EH (cell line): ENCODE results near the gene SOX4.

Source experiments
- DNase-seq: peaks from one replicate; pipeline ENCODE4 v3.0.0-alpha.2; 2015; ENCODE audit warnings: low read depth

The SOX4 gene

GRCh38 chr6:21593927-21594415, 420 bp downstream of the SOX4 start:
- peak; percentile 72 for DNase-seq

GRCh38 chr6:21594416-21595281, 1.1 kb downstream of the SOX4 start:
- peak; percentile 75 for DNase-seq

DNA sequence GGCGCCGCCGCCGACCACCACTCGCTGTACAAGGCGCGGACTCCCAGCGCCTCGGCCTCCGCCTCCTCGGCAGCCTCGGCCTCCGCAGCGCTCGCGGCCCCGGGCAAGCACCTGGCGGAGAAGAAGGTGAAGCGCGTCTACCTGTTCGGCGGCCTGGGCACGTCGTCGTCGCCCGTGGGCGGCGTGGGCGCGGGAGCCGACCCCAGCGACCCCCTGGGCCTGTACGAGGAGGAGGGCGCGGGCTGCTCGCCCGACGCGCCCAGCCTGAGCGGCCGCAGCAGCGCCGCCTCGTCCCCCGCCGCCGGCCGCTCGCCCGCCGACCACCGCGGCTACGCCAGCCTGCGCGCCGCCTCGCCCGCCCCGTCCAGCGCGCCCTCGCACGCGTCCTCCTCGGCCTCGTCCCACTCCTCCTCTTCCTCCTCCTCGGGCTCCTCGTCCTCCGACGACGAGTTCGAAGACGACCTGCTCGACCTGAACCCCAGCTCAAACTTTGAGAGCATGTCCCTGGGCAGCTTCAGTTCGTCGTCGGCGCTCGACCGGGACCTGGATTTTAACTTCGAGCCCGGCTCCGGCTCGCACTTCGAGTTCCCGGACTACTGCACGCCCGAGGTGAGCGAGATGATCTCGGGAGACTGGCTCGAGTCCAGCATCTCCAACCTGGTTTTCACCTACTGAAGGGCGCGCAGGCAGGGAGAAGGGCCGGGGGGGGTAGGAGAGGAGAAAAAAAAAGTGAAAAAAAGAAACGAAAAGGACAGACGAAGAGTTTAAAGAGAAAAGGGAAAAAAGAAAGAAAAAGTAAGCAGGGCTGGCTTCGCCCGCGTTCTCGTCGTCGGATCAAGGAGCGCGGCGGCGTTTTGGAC, 2.0 kb downstream of the SOX4 start:
- peak; percentile 29 for DNase-seq

GRCh38 chr6:21596145-21596948, 2.8 kb downstream of the SOX4 start:
- peak; percentile 57 for DNase-seq

- peak; percentile 64 for DNase-seq
Measured at GRCh38 chr6:21596949-21597682, 3.6 kb downstream of the SOX4 start.

DNA sequence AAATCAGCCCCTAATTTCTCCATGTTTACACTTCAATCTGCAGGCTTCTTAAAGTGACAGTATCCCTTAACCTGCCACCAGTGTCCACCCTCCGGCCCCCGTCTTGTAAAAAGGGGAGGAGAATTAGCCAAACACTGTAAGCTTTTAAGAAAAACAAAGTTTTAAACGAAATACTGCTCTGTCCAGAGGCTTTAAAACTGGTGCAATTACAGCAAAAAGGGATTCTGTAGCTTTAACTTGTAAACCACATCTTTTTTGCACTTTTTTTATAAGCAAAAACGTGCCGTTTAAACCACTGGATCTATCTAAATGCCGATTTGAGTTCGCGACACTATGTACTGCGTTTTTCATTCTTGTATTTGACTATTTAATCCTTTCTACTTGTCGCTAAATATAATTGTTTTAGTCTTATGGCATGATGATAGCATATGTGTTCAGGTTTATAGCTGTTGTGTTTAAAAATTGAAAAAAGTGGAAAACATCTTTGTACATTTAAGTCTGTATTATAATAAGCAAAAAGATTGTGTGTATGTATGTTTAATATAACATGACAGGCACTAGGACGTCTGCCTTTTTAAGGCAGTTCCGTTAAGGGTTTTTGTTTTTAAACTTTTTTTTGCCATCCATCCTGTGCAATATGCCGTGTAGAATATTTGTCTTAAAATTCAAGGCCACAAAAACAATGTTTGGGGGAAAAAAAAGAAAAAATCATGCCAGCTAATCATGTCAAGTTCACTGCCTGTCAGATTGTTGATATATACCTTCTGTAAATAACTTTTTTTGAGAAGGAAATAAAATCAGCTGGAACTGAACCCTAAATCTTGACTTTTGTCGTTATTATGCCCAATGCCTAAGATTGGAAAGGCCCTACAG, 4.5 kb downstream of the SOX4 start:
- peak; percentile 38 for DNase-seq

- DNase-seq: peak; percentile 26
Measured at GRCh38 chr6:21598674-21599023, 5.1 kb downstream of the SOX4 start.

- DNase-seq: no peak
Measured at GRCh38 chr6:21599051-21599696, 5.6 kb downstream of the SOX4 start.

- DNase-seq: no peak
Measured at GRCh38 chr6:21601339-21601923, 7.9 kb downstream of the SOX4 start.

DNA sequence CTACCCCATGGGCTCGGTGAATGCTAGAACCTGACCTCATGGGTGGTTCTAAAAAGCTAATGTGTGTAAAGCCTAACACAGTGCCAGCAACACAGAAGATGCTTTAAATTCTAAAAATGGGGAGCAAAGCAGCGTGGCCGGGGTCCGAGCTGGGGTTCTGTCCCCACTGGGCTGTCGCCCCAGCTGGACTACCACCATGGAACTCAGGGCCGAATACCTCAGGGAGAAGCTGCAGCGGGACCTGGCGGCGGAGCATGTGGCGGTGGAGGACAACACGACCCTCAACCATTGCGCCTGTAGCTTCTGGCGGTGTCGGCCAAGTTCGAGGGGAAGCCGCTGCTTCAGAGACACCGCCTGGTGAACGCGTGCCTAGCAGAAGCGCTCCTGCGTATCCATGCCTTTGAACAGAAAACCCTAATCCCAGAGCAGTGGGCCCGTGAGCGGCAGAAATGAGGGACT, 8.4 kb downstream of the SOX4 start:
- no peak for DNase-seq

DNA sequence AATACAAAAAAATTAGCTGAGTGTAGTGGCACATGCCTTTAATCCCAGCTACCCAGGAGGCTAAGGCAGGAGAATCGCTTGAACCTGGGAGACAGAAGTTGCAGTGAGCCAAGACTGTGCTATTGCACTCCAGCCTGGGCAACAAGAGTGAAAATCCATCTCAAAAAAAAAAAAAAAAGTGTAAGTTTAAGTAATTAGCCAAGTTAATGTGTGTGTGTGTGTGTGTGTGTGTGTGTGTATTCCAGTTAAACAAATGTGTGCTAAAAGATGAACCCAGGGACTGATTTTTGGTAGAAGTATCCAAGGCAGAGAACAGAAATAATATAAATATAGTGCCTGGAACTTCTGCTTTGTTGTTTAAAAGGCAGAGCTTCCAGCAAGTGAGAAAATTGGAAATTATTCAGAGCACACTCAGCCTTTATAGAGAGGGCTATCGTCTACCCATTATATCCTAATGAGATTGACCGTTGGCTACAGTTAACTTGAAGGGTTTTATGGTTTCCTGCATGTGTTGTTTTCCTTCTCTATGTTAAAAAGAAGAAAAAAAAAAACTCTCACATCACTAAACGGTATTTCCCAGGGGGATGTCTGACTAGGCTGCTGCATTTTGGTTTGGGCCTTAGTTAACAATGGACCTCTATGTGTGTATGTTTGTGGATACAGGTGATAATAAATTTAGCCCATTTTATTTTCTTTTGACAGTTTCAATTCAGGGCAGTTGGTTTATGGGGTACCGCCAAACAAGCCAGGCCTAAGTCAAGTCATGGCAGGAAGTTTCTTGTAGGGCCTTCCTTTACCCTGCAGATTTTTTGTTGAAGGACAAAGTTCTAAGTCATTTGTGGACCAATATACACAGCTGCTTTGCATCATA, 9.8 kb downstream of the SOX4 start:
- DNase-seq: no peak

GRCh38 chr6:21604081-21604480, 10.5 kb downstream of the SOX4 start:
- no peak for DNase-seq

DNA sequence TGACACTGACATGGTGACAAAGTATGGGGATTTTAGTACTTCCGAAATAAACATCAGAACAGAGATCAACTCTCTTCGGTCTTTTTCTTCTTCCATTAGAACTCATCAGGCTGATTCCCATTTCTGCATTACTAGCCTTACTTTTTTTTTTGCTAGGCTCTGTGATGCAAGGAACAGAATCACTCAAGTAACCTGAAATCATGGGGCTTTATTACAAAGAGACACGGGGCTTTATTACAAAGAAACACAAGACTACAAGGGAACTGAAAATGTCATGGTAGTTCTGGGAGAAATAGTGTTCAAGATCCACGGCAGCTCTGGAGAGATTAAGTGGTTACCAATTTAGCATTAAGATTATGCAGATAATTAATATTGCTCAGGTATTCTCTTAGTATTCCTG, 11.6 kb downstream of the SOX4 start:
- no peak for DNase-seq

DNA sequence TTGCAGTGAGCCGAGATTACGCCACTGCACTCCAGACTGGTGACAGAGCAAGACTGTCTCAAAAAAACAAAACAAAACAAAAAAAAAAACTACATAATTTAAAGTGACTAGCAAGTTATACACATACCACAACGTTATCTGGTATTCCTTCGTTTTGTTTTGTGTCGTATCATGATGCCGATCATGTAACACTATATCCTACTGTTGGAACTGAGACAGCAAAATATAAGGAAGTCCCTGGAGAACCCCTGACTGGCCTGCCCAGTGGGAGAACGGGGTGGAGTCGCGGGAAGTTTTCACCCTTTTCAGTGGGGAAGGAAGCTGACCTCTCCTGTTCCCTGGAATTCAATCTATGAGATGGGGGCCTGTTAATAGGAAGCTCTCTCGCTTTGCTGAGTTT, 15.1 kb downstream of the SOX4 start:
- DNase-seq: no peak

DNA sequence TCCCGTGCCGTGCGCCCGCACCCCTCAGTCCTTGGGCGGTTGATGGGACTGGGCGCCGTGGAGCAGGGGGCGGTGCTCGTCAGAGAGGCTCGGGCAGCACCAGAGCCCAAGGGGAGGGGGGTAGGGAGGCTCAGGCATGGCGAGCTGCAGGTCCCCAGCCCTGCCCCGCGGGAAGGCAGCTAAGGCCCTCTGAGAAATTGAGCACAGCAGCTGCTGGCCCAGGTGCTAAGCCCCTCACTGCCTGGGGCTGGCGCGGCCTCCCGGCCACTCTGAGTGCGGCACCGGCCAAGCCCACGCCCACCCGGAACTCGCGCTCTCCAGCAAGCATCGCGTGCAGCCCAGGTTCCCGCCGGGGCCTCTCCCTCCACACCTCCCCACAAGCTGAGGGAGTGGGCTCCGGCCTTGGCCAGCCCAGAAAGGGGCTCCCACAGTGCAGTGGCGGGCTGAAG, 16.4 kb downstream of the SOX4 start:
- DNase-seq: no peak

- DNase-seq: no peak
Measured at GRCh38 chr6:21610341-21610740, 16.8 kb downstream of the SOX4 start.

GRCh38 chr6:21611485-21611884, 17.9 kb downstream of the SOX4 start:
- DNase-seq: no peak

GRCh38 chr6:21612067-21612745, 18.7 kb downstream of the SOX4 start:
- no peak for DNase-seq
